ENCODE measurements around the gene REXO5.

REXO5 gene

DNA sequence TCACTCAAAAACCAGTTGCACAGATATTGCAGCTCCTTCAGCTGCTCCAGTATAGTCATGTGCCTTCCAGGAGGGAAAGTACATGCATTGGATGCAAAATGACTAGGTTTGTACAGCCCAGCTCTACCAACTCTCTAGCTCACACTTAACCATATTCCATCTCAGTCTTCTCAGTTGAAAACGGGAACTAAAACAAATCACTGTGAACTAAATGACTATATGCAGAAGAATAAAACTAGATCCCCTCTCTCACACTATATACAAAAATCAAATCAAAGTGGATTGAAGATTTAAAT lies 69.0 kb downstream of the REXO5 start:
- Histone ChIP-seq H3K27ac (ENCODE audit: low read depth, low read length, poor library complexity, severe bottlenecking) (no peak overlapping the region), H3K79me2 (ENCODE audit: insufficient read depth, low read length) (no peaks in the 10 kb centered on the region), H4K20me1 (ENCODE audit: insufficient read depth, low read length) (no peaks in the 10 kb centered on the region), H2AFZ (ENCODE audit: low read length) (no peak overlapping the region), H3K4me3 (ENCODE audit: low read depth, low read length, poor library complexity, severe bottlenecking) (no peak overlapping the region), H3K9me2 (ENCODE audit: low read depth, low read length) (no peaks in the 10 kb centered on the region), H3K4me1 (ENCODE audit: insufficient read depth, low read length, severe bottlenecking) (peaks cover 21% of the 10 kb centered on the region), H3K4me2 (ENCODE audit: low read length) (no peak overlapping the region), H3K27me3 (ENCODE audit: insufficient read depth, low read length) (no peaks in the 10 kb centered on the region), H3F3A (ENCODE audit: insufficient read depth, low read length) (no peaks in the 10 kb centered on the region), H3K9me3 (ENCODE audit: low read length) (no peaks in the 10 kb centered on the region), H3K9ac (ENCODE audit: low read length) (no peak overlapping the region), H3K36me3 (ENCODE audit: insufficient read depth, low read length) (no peaks in the 10 kb centered on the region)
- TF ChIP-seq EZH2 (IDR thresholded peaks at IDR 0.05; ENCODE audit: borderline replicate concordance, low read length) = no peak
- TF ChIP-seq, protein P1, sequence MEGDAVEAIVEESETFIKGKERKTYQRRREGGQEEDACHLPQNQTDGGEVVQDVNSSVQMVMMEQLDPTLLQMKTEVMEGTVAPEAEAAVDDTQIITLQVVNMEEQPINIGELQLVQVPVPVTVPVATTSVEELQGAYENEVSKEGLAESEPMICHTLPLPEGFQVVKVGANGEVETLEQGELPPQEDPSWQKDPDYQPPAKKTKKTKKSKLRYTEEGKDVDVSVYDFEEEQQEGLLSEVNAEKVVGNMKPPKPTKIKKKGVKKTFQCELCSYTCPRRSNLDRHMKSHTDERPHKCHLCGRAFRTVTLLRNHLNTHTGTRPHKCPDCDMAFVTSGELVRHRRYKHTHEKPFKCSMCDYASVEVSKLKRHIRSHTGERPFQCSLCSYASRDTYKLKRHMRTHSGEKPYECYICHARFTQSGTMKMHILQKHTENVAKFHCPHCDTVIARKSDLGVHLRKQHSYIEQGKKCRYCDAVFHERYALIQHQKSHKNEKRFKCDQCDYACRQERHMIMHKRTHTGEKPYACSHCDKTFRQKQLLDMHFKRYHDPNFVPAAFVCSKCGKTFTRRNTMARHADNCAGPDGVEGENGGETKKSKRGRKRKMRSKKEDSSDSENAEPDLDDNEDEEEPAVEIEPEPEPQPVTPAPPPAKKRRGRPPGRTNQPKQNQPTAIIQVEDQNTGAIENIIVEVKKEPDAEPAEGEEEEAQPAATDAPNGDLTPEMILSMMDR (IDR thresholded peaks at IDR 0.05; ENCODE audit: low read length) = no peak

DNA sequence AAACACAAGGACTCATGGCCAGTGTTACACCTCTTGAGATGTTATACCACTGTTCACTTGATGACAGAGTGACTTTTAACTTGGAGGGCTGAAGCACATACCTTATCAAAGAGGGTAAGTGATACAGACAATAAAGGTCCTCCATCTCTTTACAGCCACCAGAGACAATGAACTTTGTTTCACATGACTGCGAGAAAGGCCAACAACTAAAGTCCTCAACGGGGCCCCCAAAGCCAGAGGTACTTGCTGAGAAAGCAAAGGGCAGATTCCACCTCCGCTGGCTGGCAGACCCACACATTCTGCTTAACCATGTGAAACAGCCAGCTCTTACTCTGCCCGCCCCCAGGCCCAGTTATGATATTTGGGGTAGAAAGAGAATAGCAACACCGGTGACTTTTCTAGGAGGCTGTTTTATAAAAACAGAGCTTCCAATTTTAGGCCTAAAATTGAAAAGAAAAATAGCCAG lies 72.4 kb downstream of the REXO5 start:
- no peaks in the 10 kb centered on the region for H3K79me2 ChIP-seq (ENCODE audit: insufficient read depth, low read length)
- no peaks in the 10 kb centered on the region for H3F3A ChIP-seq (ENCODE audit: insufficient read depth, low read length)
- no peaks in the 10 kb centered on the region for H3K36me3 ChIP-seq (ENCODE audit: insufficient read depth, low read length)
- H3K9me3 ChIP-seq (ENCODE audit: low read length) = no peaks in the 10 kb centered on the region
- no peak overlapping the region for H2AFZ ChIP-seq (ENCODE audit: low read length)
- H4K20me1 ChIP-seq (ENCODE audit: insufficient read depth, low read length) = no peaks in the 10 kb centered on the region
- H3K4me2 ChIP-seq (ENCODE audit: low read length) = no peak overlapping the region
- H3K4me1 ChIP-seq (ENCODE audit: insufficient read depth, low read length, severe bottlenecking) = peaks cover 21% of the 10 kb centered on the region
- no peak overlapping the region for H3K9ac ChIP-seq (ENCODE audit: low read length)
- H3K27ac ChIP-seq (ENCODE audit: low read depth, low read length, poor library complexity, severe bottlenecking) = no peak overlapping the region
- H3K9me2 ChIP-seq (ENCODE audit: low read depth, low read length) = no peaks in the 10 kb centered on the region
- no peaks in the 10 kb centered on the region for H3K27me3 ChIP-seq (ENCODE audit: insufficient read depth, low read length)
- no peak for TF ChIP-seq EZH2 (IDR thresholded peaks at IDR 0.05; ENCODE audit: borderline replicate concordance, low read length)
- TF ChIP-seq, protein P1 (IDR thresholded peaks at IDR 0.05; ENCODE audit: low read length) = no peak
- H3K4me3 ChIP-seq (ENCODE audit: low read depth, low read length, poor library complexity, severe bottlenecking) = no peak overlapping the region

DNA sequence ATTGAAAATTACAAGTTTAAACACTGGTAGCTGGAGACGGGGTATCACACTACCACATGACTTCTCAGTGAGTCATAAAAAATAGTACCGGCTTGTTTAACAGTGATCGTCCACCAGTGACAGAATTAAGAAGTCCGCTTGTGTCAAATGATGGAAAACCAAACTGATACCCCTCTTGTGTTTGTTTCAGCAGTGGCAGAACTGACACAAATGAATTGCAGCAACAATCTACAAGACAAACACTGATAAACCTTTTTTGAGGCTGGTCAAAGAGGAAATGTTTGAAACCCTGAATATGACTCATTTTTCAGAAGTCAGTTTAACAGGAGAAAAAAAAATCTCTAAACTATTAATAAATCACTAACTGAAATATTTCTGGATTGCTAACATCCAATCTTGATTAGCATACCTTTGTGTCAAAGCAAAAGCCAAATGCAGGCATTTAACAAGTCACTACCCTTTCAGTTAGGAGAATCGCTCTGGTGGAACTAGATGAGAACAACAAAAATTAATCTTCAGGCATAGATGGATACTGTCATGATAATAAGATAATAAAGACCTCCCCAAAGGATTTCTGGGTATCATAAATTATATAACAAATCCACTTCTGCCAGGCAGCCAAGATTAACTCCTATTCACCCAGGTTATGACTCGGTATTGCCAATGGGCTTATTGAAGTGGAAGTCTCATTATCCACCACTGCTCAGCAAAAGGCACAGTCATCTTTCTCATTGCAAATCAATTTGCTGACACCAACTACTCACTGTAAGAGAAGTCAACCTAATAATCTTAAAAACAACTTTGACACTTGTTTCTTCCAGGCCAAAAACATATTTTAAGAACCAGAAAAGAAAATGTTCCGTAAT lies 73.1 kb downstream of the REXO5 start:
- no peaks in the 10 kb centered on the region for H4K20me1 ChIP-seq (ENCODE audit: insufficient read depth, low read length)
- H3K27ac ChIP-seq (ENCODE audit: low read depth, low read length, poor library complexity, severe bottlenecking) = no peak overlapping the region
- H3K4me1 ChIP-seq (ENCODE audit: insufficient read depth, low read length, severe bottlenecking) = peaks cover 18% of the 10 kb centered on the region
- H3K79me2 ChIP-seq (ENCODE audit: insufficient read depth, low read length) = no peaks in the 10 kb centered on the region
- no peak overlapping the region for H3K4me3 ChIP-seq (ENCODE audit: low read depth, low read length, poor library complexity, severe bottlenecking)
- H3K36me3 ChIP-seq (ENCODE audit: insufficient read depth, low read length) = peaks cover 5% of the 10 kb centered on the region; the same call in 1 of the 2 replicates
- H3K27me3 ChIP-seq (ENCODE audit: insufficient read depth, low read length) = no peaks in the 10 kb centered on the region
- no peaks in the 10 kb centered on the region for H3K9me3 ChIP-seq (ENCODE audit: low read length)
- TF ChIP-seq, protein P1 (IDR thresholded peaks at IDR 0.05; ENCODE audit: low read length) = no peak
- TF ChIP-seq EZH2 (IDR thresholded peaks at IDR 0.05; ENCODE audit: borderline replicate concordance, low read length) = no peak
- no peak overlapping the region for H2AFZ ChIP-seq (ENCODE audit: low read length)
- H3K9ac ChIP-seq (ENCODE audit: low read length) = no peak overlapping the region
- H3K4me2 ChIP-seq (ENCODE audit: low read length) = no peak overlapping the region
- 0 out of 2 replicates have a peak, but pooled peaks cover 2% of the 10 kb centered on the region for H3F3A ChIP-seq (ENCODE audit: insufficient read depth, low read length)
- no peaks in the 10 kb centered on the region for H3K9me2 ChIP-seq (ENCODE audit: low read depth, low read length)
